ENCODE results near the gene PRODH2. TPM values are rescaled to one million over a fixed set of nuclear protein-coding genes. Genes with fewer than 3 reads are reported as not detected.

PRODH2 gene
- total and polyA plus RNA-seq, 12 donors = 0.07 to 0.46 TPM; not detected in 10

DNA sequence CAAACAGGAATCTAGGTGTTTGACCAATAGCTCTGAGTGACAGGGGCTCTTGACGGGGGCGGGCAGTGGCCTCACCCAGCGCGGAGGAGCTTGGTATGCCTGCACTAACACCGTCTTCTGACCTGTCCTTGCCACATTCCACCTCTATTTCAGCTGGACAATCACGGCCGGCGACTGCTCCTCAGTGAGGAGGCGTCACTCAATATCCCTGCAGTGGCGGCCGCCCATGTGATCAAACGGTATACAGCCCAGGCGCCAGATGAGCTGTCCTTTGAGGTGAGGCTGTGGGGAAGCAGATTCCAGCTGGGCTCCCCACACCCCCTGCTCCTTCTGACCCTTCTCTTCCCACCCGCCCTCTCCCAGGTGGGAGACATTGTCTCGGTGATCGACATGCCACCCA lies 32.6 kb downstream of the PRODH2 start:
- H3K27ac ChIP-seq = no peak overlapping the region
- TF ChIP-seq, protein P1, sequence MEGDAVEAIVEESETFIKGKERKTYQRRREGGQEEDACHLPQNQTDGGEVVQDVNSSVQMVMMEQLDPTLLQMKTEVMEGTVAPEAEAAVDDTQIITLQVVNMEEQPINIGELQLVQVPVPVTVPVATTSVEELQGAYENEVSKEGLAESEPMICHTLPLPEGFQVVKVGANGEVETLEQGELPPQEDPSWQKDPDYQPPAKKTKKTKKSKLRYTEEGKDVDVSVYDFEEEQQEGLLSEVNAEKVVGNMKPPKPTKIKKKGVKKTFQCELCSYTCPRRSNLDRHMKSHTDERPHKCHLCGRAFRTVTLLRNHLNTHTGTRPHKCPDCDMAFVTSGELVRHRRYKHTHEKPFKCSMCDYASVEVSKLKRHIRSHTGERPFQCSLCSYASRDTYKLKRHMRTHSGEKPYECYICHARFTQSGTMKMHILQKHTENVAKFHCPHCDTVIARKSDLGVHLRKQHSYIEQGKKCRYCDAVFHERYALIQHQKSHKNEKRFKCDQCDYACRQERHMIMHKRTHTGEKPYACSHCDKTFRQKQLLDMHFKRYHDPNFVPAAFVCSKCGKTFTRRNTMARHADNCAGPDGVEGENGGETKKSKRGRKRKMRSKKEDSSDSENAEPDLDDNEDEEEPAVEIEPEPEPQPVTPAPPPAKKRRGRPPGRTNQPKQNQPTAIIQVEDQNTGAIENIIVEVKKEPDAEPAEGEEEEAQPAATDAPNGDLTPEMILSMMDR (IDR thresholded peaks at IDR 0.05) = no peak
- TF ChIP-seq POLR2A (IDR thresholded peaks at IDR 0.05) = no peak
- no peaks in the 10 kb centered on the region for H3K4me1 ChIP-seq (replicated peaks in 1 of 2)
- DNase-seq = no peak
- H3K9me3 ChIP-seq (replicated peaks in 1 of 3) = no peaks in the 10 kb centered on the region
- H3K4me3 ChIP-seq = no peak overlapping the region
- 94 to 96% (median 95%) methylated on average over 16 of the region's 16 CpGs for whole genome bisulfite sequencing, 4 donors
- intact Hi-C loops (cut with DNase I) = no loop called here
- no peaks in the 10 kb centered on the region for H3K27me3 ChIP-seq
- H3K36me3 ChIP-seq (replicated peaks in 1 of 2) = peaks cover 0 to 6% of the 10 kb centered on the region in 2 donors

DNA sequence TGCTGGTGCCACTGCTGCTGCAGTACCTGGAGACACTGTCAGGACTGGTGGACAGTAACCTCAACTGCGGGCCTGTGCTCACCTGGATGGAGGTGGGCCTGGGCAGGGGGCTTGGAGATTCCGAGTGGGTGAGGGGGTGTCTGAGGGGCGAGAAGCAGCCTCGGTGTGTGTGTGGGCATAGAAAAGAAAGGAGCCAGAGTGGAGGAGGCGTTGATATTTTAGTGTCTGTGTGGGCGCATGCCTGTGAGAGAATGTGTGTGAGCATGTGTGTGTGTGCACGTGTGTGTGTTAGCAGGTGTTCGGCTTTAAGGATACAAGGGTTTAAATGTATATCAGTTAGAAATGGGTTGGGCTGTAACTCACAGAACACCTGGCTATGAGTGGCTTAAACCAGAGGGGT lies 33.6 kb downstream of the PRODH2 start:
- no peak for DNase-seq
- intact Hi-C loops (cut with DNase I) = no loop called here
- Histone ChIP-seq H3K4me1 (replicated peaks in 1 of 2) (peaks cover 0 to 5% of the 10 kb centered on the region in 2 donors), H3K9me3 (replicated peaks in 1 of 3) (no peaks in the 10 kb centered on the region), H3K27me3 (no peaks in the 10 kb centered on the region), H3K4me3 (no peak overlapping the region), H3K36me3 (replicated peaks in 1 of 2) (peaks cover 0 to 6% of the 10 kb centered on the region in 2 donors), H3K27ac (no peak overlapping the region)
- no peak for TF ChIP-seq POLR2A (IDR thresholded peaks at IDR 0.05)
- TF ChIP-seq, protein P1 (IDR thresholded peaks at IDR 0.05) = no peak
- WGBS, 4 donors = 92 to 99% (median 95%) methylated on average over 8 of the region's 8 CpGs

DNA sequence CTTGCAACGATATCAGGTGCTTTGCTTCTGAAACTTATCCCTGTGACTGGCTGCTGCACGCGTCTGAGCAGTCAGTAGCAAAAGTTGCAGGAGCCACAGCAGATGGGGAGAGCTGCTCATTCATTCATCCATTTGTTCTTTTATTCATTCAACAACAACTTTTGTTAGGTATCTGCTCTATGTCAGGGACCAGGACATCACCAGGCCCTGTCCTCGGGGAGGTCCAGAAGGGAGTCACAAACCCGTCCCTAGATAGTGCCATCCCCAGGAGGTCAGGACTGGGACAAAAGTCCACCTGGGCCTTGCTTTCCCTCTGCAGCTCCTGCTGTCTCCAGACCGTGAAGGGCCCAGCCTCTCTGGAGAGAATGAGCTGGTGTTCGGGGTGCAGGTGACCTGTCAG lies 34.7 kb downstream of the PRODH2 start:
- Histone ChIP-seq H3K27me3 (no peaks in the 10 kb centered on the region), H3K4me1 (replicated peaks in 1 of 2) (peaks cover 0 to 5% of the 10 kb centered on the region in 2 donors), H3K4me3 (no peak overlapping the region), H3K36me3 (replicated peaks in 1 of 2) (peaks cover 0 to 6% of the 10 kb centered on the region in 2 donors), H3K27ac (no peak overlapping the region), H3K9me3 (replicated peaks in 1 of 3) (no peaks in the 10 kb centered on the region)
- no peak for DNase-seq
- WGBS, 4 donors = 76 to 96% (median 88%) methylated on average over 5 to 7 of the region's 7 CpGs
- TF ChIP-seq POLR2A (IDR thresholded peaks at IDR 0.05) = no peak
- TF ChIP-seq, protein P1 (IDR thresholded peaks at IDR 0.05) = no peak
- intact Hi-C loops (cut with DNase I) = no loop called here

GRCh38 chr19:35777086-35777841 lies 35.4 kb downstream of the PRODH2 start:
- H3K27ac ChIP-seq = no peak overlapping the region
- no peak for DNase-seq
- H3K9me3 ChIP-seq (replicated peaks in 1 of 3) = no peaks in the 10 kb centered on the region
- TF ChIP-seq POLR2A (IDR thresholded peaks at IDR 0.05) = no peak
- TF ChIP-seq, protein P1 (IDR thresholded peaks at IDR 0.05) = no peak
- 68 to 87% (median 76%) methylated on average over 11 to 19 of the region's 19 CpGs for WGBS, 4 donors
- H3K4me1 ChIP-seq (replicated peaks in 1 of 2) = peaks cover 0 to 5% of the 10 kb centered on the region in 2 donors
- peaks cover 0 to 6% of the 10 kb centered on the region in 2 donors for H3K36me3 ChIP-seq (replicated peaks in 1 of 2)
- intact Hi-C loops (cut with DNase I) = no loop called here
- no peak overlapping the region for H3K4me3 ChIP-seq
- no peaks in the 10 kb centered on the region for H3K27me3 ChIP-seq
